OCI-LY3 (cell line): Measurements from ENCODE around the gene MAGEC3.
"Not testable (repeated sequence)": the region's sequence is repeated elsewhere in the genome, so short reads cannot be mapped to it uniquely, and the experiment has no call there.

Experiments used
- H2AFZ ChIP-seq: fragments of 200-600, 300-600 bp; shearing (Covaris generic); 2 replicates; pipeline ENCODE4 v1.6.0; 2014; ENCODE audit warnings: antibody characterized with exemption, low read depth, low read length
- H3K27ac ChIP-seq: fragments of 200-600, 300-600 bp; sonication (generic); 2 replicates; pipeline ENCODE4 v1.5.1; 2014; ENCODE audit warnings: mild to moderate bottlenecking, low read length, moderate library complexity, mixed read lengths
- H3K27me3 ChIP-seq: fragments of 200-600, 300-600 bp; sonication (generic); 2 replicates; pipeline ENCODE4 v1.6.1; 2014; ENCODE audit warnings: low read depth, low read length, mixed read lengths
- H3K36me3 ChIP-seq: fragments of 200-600, 300-600 bp; sonication (generic); replicated peaks from 2 replicates; pipeline ENCODE3; 2014; ENCODE audit warnings: low read depth, low read length, mixed read lengths
- H3K4me1 ChIP-seq: fragments of 300-600, 200-600 bp; sonication (generic); 2 replicates; pipeline ENCODE4 v1.6.1; 2014; ENCODE audit warnings: low read length, mixed read lengths
- H3K4me2 ChIP-seq: fragments of 200-600, 300-600 bp; sonication (generic); 2 replicates; pipeline ENCODE4 v1.6.1; 2014; ENCODE audit warnings: low read length, mixed read lengths
- H3K4me3 ChIP-seq: fragments of 300-600, 200-600 bp; sonication (generic); 2 replicates; pipeline ENCODE4 v1.5.1; 2014; ENCODE audit warnings: antibody characterized with exemption, mild to moderate bottlenecking, low read length, moderate library complexity
- H3K79me2 ChIP-seq: fragments of 300-600, 200-600 bp; shearing (Covaris generic); 2 replicates; pipeline ENCODE4 v1.6.1; 2014; ENCODE audit warnings: mild to moderate bottlenecking, low read length, mixed read lengths
- H3K9ac ChIP-seq: fragments of 300-600, 200-600 bp; shearing (Covaris generic); 2 replicates; pipeline ENCODE4 v1.6.0; 2014; ENCODE audit warnings: mild to moderate bottlenecking, low read length, moderate library complexity
- H3K9me3 ChIP-seq: fragments of 200-600, 300-600 bp; shearing (Covaris generic); 2 replicates; pipeline ENCODE4 v1.6.1; 2014; ENCODE audit warnings: low read length, mixed read lengths; ENCODE audit not compliant: insufficient read depth
- H4K20me1 ChIP-seq: fragments of 200-600, 300-600 bp; sonication (generic); 2 replicates; pipeline ENCODE4 v1.6.1; 2016; ENCODE audit warnings: low read length, mixed read lengths; ENCODE audit not compliant: insufficient read depth
- EZH2phosphoT487 ChIP-seq: fragments of 200-600 bp; shearing (Covaris generic); IDR thresholded peaks from 2 replicates; pipeline ENCODE4 v1.6.1; 2018; ENCODE audit warnings: antibody characterized with exemption, mixed run types, low read depth
- TF ChIP-seq, protein P1 (sequence below): fragments of 200-600, 300-600 bp; sonication (generic); IDR thresholded peaks from 2 replicates; pipeline ENCODE4 v1.5.1; 2014; ENCODE audit warnings: antibody characterized with exemption, low read length, low read depth

MAGEC3 gene

DNA sequence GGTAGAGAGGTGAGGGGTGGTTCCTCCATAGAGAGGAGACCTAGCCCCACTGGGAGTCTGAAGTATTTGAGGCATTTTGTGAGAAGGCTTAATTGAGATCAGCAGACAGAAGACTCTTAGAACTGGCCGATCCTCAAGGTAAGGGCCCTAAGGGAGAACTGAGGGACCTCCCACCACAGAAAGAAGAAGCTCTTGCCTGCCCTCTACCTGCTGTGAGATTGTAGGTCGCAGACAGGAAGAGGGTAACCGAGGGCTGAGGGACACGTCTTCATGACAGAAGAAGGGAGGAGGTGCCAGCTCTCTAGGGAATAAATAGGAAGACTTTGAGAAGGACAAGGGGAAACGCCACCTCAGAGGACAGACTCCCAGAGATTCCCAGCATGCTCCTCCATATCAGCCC, 41.5 kb downstream of the MAGEC3 start:
- Histone ChIP-seq H4K20me1 (no peaks in the 10 kb centered on the region), H3K4me3 (peak overlapping the region; percentile 27; the same call in 1 of the 2 replicates), H3K9ac (no peak overlapping the region), H3K9me3 (no peaks in the 10 kb centered on the region), H3K27me3 (no peaks in the 10 kb centered on the region), H3K79me2 (no peaks in the 10 kb centered on the region), H3K36me3 (no peaks in the 10 kb centered on the region), H3K4me2 (peak overlapping the region; percentile 45), H2AFZ (peak overlapping the region; percentile 47; the same call in 1 of the 2 replicates), H3K27ac (no peak overlapping the region), H3K4me1 (peaks cover 15% of the 10 kb centered on the region)
- no peak for TF ChIP-seq EZH2phosphoT487
- TF ChIP-seq, protein P1, sequence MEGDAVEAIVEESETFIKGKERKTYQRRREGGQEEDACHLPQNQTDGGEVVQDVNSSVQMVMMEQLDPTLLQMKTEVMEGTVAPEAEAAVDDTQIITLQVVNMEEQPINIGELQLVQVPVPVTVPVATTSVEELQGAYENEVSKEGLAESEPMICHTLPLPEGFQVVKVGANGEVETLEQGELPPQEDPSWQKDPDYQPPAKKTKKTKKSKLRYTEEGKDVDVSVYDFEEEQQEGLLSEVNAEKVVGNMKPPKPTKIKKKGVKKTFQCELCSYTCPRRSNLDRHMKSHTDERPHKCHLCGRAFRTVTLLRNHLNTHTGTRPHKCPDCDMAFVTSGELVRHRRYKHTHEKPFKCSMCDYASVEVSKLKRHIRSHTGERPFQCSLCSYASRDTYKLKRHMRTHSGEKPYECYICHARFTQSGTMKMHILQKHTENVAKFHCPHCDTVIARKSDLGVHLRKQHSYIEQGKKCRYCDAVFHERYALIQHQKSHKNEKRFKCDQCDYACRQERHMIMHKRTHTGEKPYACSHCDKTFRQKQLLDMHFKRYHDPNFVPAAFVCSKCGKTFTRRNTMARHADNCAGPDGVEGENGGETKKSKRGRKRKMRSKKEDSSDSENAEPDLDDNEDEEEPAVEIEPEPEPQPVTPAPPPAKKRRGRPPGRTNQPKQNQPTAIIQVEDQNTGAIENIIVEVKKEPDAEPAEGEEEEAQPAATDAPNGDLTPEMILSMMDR, result peak; percentile 52

DNA sequence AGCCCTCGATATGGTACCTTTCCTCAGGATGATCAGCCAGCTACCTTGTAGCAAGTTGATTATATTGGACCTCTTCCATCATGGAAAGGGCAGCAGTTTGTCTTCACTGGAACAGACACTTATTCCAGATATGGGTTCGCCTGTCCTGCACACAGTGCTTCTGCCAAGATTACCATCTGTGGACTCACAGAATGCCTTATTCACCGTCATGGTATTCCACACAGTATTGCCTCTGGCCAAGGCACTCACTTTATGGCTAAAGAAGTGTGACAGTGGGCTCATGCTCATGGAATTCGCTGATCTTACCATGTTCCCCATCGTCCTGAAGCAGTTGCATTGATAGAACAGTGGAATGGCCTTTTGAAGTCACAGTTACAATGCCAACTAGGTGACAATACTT, 50.7 kb downstream of the MAGEC3 start:
- H3K27ac ChIP-seq, H3K79me2 ChIP-seq, H3K4me2 ChIP-seq, H3K36me3 ChIP-seq, H3K4me3 ChIP-seq, H3K27me3 ChIP-seq, H3K9ac ChIP-seq, H3K9me3 ChIP-seq, H2AFZ ChIP-seq, H4K20me1 ChIP-seq, H3K4me1 ChIP-seq: not testable (repeated sequence)

DNA sequence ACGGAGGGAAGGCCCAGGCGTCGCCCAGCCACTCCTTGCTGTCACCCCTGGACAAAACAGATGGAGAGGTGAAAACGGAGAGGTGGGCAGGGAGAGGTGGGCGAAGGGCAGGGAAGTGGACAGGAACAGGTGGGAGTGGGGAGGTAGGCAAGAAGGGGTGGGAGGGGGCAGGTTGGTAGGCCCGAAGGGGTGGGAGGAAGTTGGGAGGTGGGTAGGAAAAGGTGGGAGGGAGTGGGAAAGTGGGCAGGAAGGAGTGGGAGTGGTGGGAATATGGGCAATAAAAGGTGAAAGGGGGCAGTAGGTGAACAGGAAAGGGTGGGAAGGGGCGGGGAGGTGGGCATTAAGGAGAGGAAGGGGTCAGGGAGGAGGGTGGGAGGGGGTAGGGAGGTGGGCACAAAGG, 56.6 kb downstream of the MAGEC3 start:
- Histone ChIP-seq H4K20me1 (no peaks in the 10 kb centered on the region), H2AFZ (no peak overlapping the region), H3K4me1 (no peaks in the 10 kb centered on the region), H3K27ac (no peak overlapping the region), H3K9me3 (no peaks in the 10 kb centered on the region), H3K27me3 (no peaks in the 10 kb centered on the region), H3K9ac (no peak overlapping the region), H3K4me2 (no peak overlapping the region), H3K79me2 (no peaks in the 10 kb centered on the region), H3K4me3 (no peak overlapping the region), H3K36me3 (no peaks in the 10 kb centered on the region)
- TF ChIP-seq, protein P1, result no peak
- TF ChIP-seq EZH2phosphoT487, result no peak

DNA sequence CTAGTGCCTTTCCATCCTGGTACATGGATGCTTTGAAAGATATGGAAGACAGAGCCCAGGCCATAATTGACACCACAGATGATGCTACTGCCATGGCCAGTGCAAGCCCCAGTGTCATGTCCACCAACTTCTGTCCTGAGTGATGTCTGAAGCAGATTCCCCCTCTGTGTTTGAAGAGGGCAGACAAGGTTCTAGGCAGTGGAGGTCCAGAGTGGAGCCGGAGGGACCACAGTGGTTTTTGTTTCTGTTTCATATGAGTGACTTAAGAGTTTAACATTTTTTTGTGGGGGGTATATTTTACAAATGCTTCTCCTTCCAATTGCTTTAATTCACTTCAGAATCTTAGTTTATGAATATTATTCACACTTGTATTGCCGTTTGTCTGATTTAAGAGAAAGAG, 59.6 kb downstream of the MAGEC3 start:
- Histone ChIP-seq H3K27ac (no peak overlapping the region), H3K79me2 (no peaks in the 10 kb centered on the region), H3K4me2 (no peak overlapping the region), H3K9me3 (no peaks in the 10 kb centered on the region), H4K20me1 (no peaks in the 10 kb centered on the region), H3K36me3 (no peaks in the 10 kb centered on the region), H3K27me3 (no peaks in the 10 kb centered on the region), H3K9ac (no peak overlapping the region), H3K4me3 (no peak overlapping the region), H3K4me1 (no peaks in the 10 kb centered on the region), H2AFZ (no peak overlapping the region)
- TF ChIP-seq EZH2phosphoT487, result no peak
- TF ChIP-seq, protein P1, result no peak

DNA sequence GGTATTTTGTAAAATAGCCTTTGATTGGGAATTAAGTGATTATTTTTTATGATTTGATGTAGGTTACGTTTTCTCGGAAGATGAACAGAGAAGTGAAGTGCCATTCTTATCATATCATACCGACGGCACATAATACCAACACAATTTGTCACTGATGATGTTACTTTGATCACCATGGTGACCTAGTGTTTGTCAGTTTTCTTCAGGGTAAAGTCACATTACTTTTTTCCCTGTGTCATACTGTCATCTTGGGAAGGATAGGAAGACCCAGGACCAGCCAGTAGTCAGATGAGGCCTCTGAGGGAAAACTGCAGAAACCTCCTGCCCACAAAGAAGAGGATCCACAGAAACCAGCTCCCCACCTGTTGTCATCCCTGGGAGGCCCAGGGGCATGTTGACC, 64.2 kb downstream of the MAGEC3 start:
- Histone ChIP-seq H3K9me3 (no peaks in the 10 kb centered on the region), H3K4me2 (no peak overlapping the region), H3K9ac (no peak overlapping the region), H3K27me3 (no peaks in the 10 kb centered on the region), H3K79me2 (no peaks in the 10 kb centered on the region), H3K4me3 (no peak overlapping the region), H4K20me1 (no peaks in the 10 kb centered on the region), H3K27ac (no peak overlapping the region), H2AFZ (no peak overlapping the region), H3K4me1 (no peaks in the 10 kb centered on the region), H3K36me3 (no peaks in the 10 kb centered on the region)
- TF ChIP-seq, protein P1, result no peak
- TF ChIP-seq EZH2phosphoT487, result no peak
